Gastroesophageal sphincter (tissue), 3 donors: ENCODE results near the gene TEX2.

Experiments used
- CTCF ChIP-seq, 4 experiments: fragments of 200-600 bp in 2 of 4; fragments of 450-650 bp in 2 of 4; sonication (generic) in 1 of 4; IDR thresholded peaks; one replicate each; pipeline ENCODE4 v1.5.1; 2017 to 2019; ENCODE audit warnings: antibody characterized with exemption in 4 of 4, mild to moderate bottlenecking in 2 of 4, moderate library complexity in 2 of 4
- EP300 ChIP-seq: sonication (generic); formaldehyde crosslinking; IDR thresholded peaks from one replicate; pipeline ENCODE4 v1.6.1; 2017; ENCODE audit warnings: antibody characterized with exemption, mild to moderate bottlenecking

GRCh38 chr17:64102627-64103390 is 160.3 kb downstream of the TEX2 start:
- TF ChIP-seq CTCF (IDR thresholded peaks at IDR 0.05) (no peak), EP300 (no peak)
